CD4-positive, CD25-positive, alpha-beta regulatory T cell (primary cell): Measurements from ENCODE around the gene GPC5. TPM values are rescaled to one million over a fixed set of nuclear protein-coding genes. Genes with fewer than 3 reads are reported as not detected.

Experiments used
- ATAC-seq, 2 donors: fragments of 150-1000 bp; cut with Tn5 transposase; one replicate each; pipeline ENCODE4 v1.10.0; 2021; ENCODE audit warnings: low read depth in 2 of 2, moderate number of reproducible peaks in 2 of 2, moderate library complexity in 1 of 2
- DNase-seq, 3 donors: peaks; one replicate each; pipeline versions ENCODE4 v3.0.0 to v3.0.0-alpha.2; 2012 to 2022; ENCODE audit warnings: mixed read lengths in 1 of 3
- H3K27ac ChIP-seq: one replicate; pipeline ENCODE4 v1.7.0; 2013; ENCODE audit warnings: mild to moderate bottlenecking, low read length; ENCODE audit not compliant: insufficient read depth, poor library complexity, severe bottlenecking
- H3K27me3 ChIP-seq: one replicate; pipeline ENCODE4 v1.7.0; 2013; ENCODE audit warnings: low read length; ENCODE audit not compliant: control insufficient read depth, insufficient read depth
- H3K36me3 ChIP-seq: one replicate; pipeline ENCODE4 v1.7.0; 2013; ENCODE audit warnings: mild to moderate bottlenecking, low read length, moderate library complexity; ENCODE audit not compliant: control insufficient read depth, insufficient read depth
- H3K4me1 ChIP-seq: 2 replicates; pipeline ENCODE4 v1.7.0; 2013; ENCODE audit warnings: mild to moderate bottlenecking, low read length; ENCODE audit not compliant: insufficient read depth, control insufficient read depth, poor library complexity, severe bottlenecking
- H3K4me3 ChIP-seq: one replicate; pipeline ENCODE4 v1.7.0; 2013; ENCODE audit warnings: low read depth, mild to moderate bottlenecking, low read length, moderate library complexity
- H3K9me3 ChIP-seq, 2 experiments: 1 replicate in 1 of 2; 2 replicates in 1 of 2; pipeline ENCODE4 v1.7.0; 2013; ENCODE audit warnings: low read length in 2 of 2, mild to moderate bottlenecking in 1 of 2, moderate library complexity in 1 of 2; ENCODE audit not compliant: control insufficient read depth in 2 of 2
- H3K27ac Mint-ChIP-seq, 3 donors: one replicate each; pipeline ENCODE4 v1.8.0; 2020 to 2022; ENCODE audit warnings: mild to moderate bottlenecking in 3 of 3, mixed read lengths in 3 of 3, moderate library complexity in 2 of 3
- H3K27me3 Mint-ChIP-seq: one replicate; pipeline ENCODE4 v1.8.0; 2022; ENCODE audit warnings: mild to moderate bottlenecking, mixed read lengths
- H3K36me3 Mint-ChIP-seq: one replicate; pipeline ENCODE4 v1.8.0; 2020; ENCODE audit warnings: mixed read lengths
- H3K4me1 Mint-ChIP-seq, 4 donors: one replicate each; pipeline ENCODE4 v1.8.0; 2020 to 2022; ENCODE audit warnings: mixed read lengths in 4 of 4, mild to moderate bottlenecking in 1 of 4
- H3K4me3 Mint-ChIP-seq, 4 donors: one replicate each; pipeline ENCODE4 v1.8.0; 2020 to 2022; ENCODE audit warnings: mild to moderate bottlenecking in 4 of 4, mixed read lengths in 4 of 4, moderate library complexity in 3 of 4
- H3K9me3 Mint-ChIP-seq, 7 donors: one replicate each; pipeline ENCODE4 v1.8.0; 2020 to 2022; ENCODE audit warnings: mixed read lengths in 7 of 7, mild to moderate bottlenecking in 3 of 7, moderate library complexity in 2 of 7
- polyA plus RNA-seq, 4 donors: library from polyadenylated mRNA; unstranded; fragments of 300-500 nt; fragmentation: Illumina TruSeq; gene quantifications; one replicate each; pipeline ENCODE4 v1.2.3, GENCODE V29; 2021
- total RNA-seq: library from RNA; stranded (reverse); gene quantifications from one replicate; pipeline ENCODE4 v1.2.3, GENCODE V29; 2022

GPC5 gene
- total and polyA plus RNA-seq, 5 donors from 2014 or later: 0.29 to 0.81 (median 0.59) TPM; not detected in 2

- H3K4me1 ChIP-seq: no peaks in the 10 kb centered on the region
- Mint-ChIP-seq H3K27me3 (no peaks in the 10 kb centered on the region), H3K9me3 (peaks cover 0 to 18% (median 7%) of the 10 kb centered on the region in 7 donors), H3K27ac (no peak overlapping the region), H3K4me1 (no peaks in the 10 kb centered on the region), H3K36me3 (no peaks in the 10 kb centered on the region), H3K4me3 (no peak overlapping the region)
- H3K27me3 ChIP-seq: no peaks in the 10 kb centered on the region
- H3K4me3 ChIP-seq: no peak overlapping the region
- H3K36me3 ChIP-seq: no peaks in the 10 kb centered on the region
- H3K27ac ChIP-seq: no peak overlapping the region
- H3K9me3 ChIP-seq: peaks cover 0 to 4% of the 10 kb centered on the region in 2 experiments
- DNase-seq: no peak
- no peak for ATAC-seq
These were observed 1370.2 kb downstream of the GPC5 start for GRCh38 chr13:92768602-92769001.

DNA sequence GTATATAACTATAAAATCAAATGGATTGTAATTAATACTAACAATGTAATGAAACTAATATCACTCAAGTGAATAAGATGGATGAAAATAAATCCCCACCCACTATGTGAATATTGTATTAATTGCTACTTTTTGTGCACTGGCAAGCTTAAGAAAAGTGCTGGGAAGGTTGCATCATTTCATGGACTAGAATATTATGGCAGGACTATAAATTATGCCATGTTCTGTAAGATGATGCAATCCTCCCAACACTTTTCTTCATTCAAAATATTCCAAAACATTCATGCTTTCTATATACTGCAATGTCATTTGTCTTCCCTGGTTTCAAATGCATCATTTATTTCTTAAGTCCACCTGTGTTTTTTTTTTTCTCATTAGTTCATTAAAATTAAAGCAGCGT is 1370.6 kb downstream of the GPC5 start:
- H3K4me1 ChIP-seq: no peaks in the 10 kb centered on the region
- H3K36me3 ChIP-seq: no peaks in the 10 kb centered on the region
- Mint-ChIP-seq H3K27ac (no peak overlapping the region), H3K9me3 (peaks cover 0 to 18% (median 9%) of the 10 kb centered on the region in 7 donors), H3K4me1 (no peaks in the 10 kb centered on the region), H3K4me3 (no peak overlapping the region), H3K27me3 (no peaks in the 10 kb centered on the region), H3K36me3 (no peaks in the 10 kb centered on the region)
- no peak for ATAC-seq
- no peak overlapping the region for H3K27ac ChIP-seq
- no peaks in the 10 kb centered on the region for H3K27me3 ChIP-seq
- DNase-seq: no peak
- peaks cover 0 to 4% of the 10 kb centered on the region in 2 experiments for H3K9me3 ChIP-seq
- no peak overlapping the region for H3K4me3 ChIP-seq

- H3K36me3 ChIP-seq: no peaks in the 10 kb centered on the region
- H3K27ac Mint-ChIP-seq: no peak overlapping the region
These were observed 1377.2 kb downstream of the GPC5 start for GRCh38 chr13:92775658-92776057.

DNA sequence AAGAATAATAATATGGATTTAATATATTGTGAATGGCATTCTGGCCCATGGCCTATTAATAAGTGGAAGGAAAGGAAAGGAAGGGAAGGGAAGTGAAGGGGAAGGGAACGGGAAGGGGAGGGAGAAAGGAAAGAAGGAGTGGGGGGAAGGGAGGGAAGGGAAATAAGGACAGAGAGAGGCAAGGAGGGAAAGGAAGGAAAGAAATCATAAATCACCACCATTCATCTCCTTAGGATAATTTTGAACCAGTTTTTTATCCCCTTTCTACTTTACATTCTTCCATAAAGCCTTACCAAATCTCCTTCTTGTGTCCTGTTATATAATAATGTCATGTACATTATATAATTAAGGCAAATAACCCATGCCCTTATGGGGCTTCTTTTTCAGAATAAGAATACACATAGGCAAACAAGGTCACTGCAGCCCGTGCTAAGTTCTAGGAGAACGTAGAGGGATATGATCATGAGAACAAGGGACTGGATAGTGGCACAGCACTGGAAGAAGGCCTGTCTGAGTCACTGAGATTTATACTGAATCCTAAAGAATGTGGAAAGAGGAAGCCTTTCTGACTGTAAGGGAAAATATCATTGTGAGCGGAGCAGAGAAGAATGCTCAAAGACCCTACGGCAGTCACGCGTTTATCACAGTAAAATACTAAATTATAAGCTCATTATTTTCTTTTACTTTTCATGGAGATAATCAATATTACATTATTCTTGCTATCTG is 1383.7 kb downstream of the GPC5 start:
- H3K27me3 ChIP-seq: no peaks in the 10 kb centered on the region

More at GRCh38 chr13:92775658-92776057, 1377.2 kb downstream of the GPC5 start:
- no peak for ATAC-seq
- H3K9me3 ChIP-seq: no peaks in the 10 kb centered on the region
- no peaks in the 10 kb centered on the region for H3K36me3 Mint-ChIP-seq
- H3K4me1 ChIP-seq: no peaks in the 10 kb centered on the region
- no peak overlapping the region for H3K4me3 Mint-ChIP-seq
- H3K9me3 Mint-ChIP-seq: peaks cover 1 to 15% (median 6%) of the 10 kb centered on the region in 7 donors
- H3K4me3 ChIP-seq: no peak overlapping the region
- no peak for DNase-seq
- no peaks in the 10 kb centered on the region for H3K4me1 Mint-ChIP-seq
- no peaks in the 10 kb centered on the region for H3K27me3 ChIP-seq
- H3K27ac ChIP-seq: no peak overlapping the region
- no peaks in the 10 kb centered on the region for H3K27me3 Mint-ChIP-seq

DNA sequence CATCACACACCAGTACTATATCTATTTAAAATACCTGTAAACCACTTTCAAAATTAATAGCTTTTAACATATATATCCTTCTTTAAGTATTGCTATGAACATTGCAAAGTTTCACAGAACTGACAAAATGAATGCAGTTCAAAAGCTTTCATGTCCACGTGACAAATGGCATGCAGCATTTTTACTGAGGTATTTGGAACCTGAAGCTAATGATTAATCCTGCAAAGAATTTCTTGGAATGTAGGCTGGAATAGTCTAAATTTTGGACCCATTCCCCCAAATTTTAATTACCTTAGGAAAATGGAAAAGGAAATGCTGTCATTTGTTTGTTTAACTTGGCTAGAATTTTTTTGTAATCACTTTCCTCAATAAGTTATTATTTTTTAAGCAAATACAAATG is 1404.4 kb downstream of the GPC5 start:
- no peak overlapping the region for H3K4me3 Mint-ChIP-seq
- peaks cover 0 to 2% (median 0%) of the 10 kb centered on the region in 7 donors for H3K9me3 Mint-ChIP-seq
- Histone ChIP-seq H3K9me3 (peaks cover 0 to 5% of the 10 kb centered on the region in 2 experiments), H3K4me3 (no peak overlapping the region), H3K27ac (no peak overlapping the region), H3K4me1 (no peaks in the 10 kb centered on the region), H3K36me3 (no peaks in the 10 kb centered on the region), H3K27me3 (no peaks in the 10 kb centered on the region)
- no peaks in the 10 kb centered on the region for H3K27me3 Mint-ChIP-seq
- no peak for DNase-seq
- H3K4me1 Mint-ChIP-seq: peaks cover 0 to 5% (median 3%) of the 10 kb centered on the region in 4 donors
- H3K36me3 Mint-ChIP-seq: no peaks in the 10 kb centered on the region
- H3K27ac Mint-ChIP-seq: no peak overlapping the region
- no peak for ATAC-seq

More for the DNA sequence above, 1383.7 kb downstream of the GPC5 start:
- Mint-ChIP-seq H3K4me1 (no peaks in the 10 kb centered on the region), H3K36me3 (no peaks in the 10 kb centered on the region), H3K27ac (no peak overlapping the region), H3K4me3 (no peak overlapping the region), H3K27me3 (no peaks in the 10 kb centered on the region), H3K9me3 (peaks cover 1 to 16% (median 7%) of the 10 kb centered on the region in 7 donors)
- Histone ChIP-seq H3K4me3 (no peak overlapping the region), H3K36me3 (no peaks in the 10 kb centered on the region), H3K9me3 (no peaks in the 10 kb centered on the region), H3K4me1 (no peaks in the 10 kb centered on the region), H3K27ac (no peak overlapping the region)
- no peak for ATAC-seq
- DNase-seq: no peak

- Mint-ChIP-seq H3K27me3 (no peaks in the 10 kb centered on the region), H3K4me1 (peaks cover 0 to 5% (median 3%) of the 10 kb centered on the region in 4 donors), H3K36me3 (no peaks in the 10 kb centered on the region), H3K27ac (no peak overlapping the region), H3K4me3 (no peak overlapping the region), H3K9me3 (peaks cover 0 to 2% (median 0%) of the 10 kb centered on the region in 7 donors)
- ATAC-seq (no peak), DNase-seq (no peak)
- Histone ChIP-seq H3K4me1 (no peaks in the 10 kb centered on the region), H3K36me3 (no peaks in the 10 kb centered on the region), H3K9me3 (peaks cover 0 to 5% of the 10 kb centered on the region in 2 experiments), H3K27me3 (no peaks in the 10 kb centered on the region), H3K27ac (no peak overlapping the region), H3K4me3 (no peak overlapping the region)
These were observed 1405.9 kb downstream of the GPC5 start for GRCh38 chr13:92804346-92804745.

- Mint-ChIP-seq H3K36me3 (no peaks in the 10 kb centered on the region), H3K27me3 (no peaks in the 10 kb centered on the region), H3K27ac (no peak overlapping the region), H3K9me3 (peaks cover 0 to 2% (median 0%) of the 10 kb centered on the region in 7 donors), H3K4me3 (no peak overlapping the region), H3K4me1 (peaks cover 0 to 5% (median 3%) of the 10 kb centered on the region in 4 donors)
- DNase-seq: no peak
- ATAC-seq: no peak
- Histone ChIP-seq H3K36me3 (no peaks in the 10 kb centered on the region), H3K27ac (no peak overlapping the region), H3K27me3 (no peaks in the 10 kb centered on the region), H3K4me1 (no peaks in the 10 kb centered on the region), H3K9me3 (peaks cover 0 to 5% of the 10 kb centered on the region in 2 experiments), H3K4me3 (no peak overlapping the region)
These were observed 1406.5 kb downstream of the GPC5 start for GRCh38 chr13:92804926-92805325.

DNA sequence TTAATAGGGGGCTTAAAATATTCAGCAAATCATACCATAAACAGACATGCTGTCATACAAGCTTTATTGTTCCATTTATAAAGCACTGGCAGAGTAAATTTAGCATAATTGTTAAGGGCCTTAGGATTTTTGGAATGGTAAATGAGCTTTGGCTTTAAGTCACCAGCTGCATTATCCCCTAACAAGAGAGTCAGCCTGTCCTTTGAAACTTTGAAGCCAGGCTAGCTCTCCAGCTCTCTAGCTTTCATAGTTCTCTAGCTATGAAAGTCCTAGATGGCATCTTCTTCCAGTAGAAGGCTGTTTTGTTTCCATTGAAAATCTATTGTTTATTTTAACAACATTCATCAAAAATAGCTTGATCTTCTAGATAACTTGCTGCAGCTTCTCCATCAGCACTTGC is 1407.3 kb downstream of the GPC5 start:
- H3K4me1 Mint-ChIP-seq: peaks cover 0 to 5% (median 3%) of the 10 kb centered on the region in 4 donors
- H3K27me3 ChIP-seq: no peaks in the 10 kb centered on the region
- ATAC-seq: no peak
- H3K9me3 Mint-ChIP-seq: peaks cover 0 to 2% (median 0%) of the 10 kb centered on the region in 7 donors
- H3K27ac ChIP-seq: no peak overlapping the region
- DNase-seq: no peak
- no peaks in the 10 kb centered on the region for H3K36me3 ChIP-seq
- H3K4me3 ChIP-seq: peak overlapping the region; percentile 61
- no peaks in the 10 kb centered on the region for H3K4me1 ChIP-seq
- no peaks in the 10 kb centered on the region for H3K27me3 Mint-ChIP-seq
- peak overlapping the region; percentile 4 to 77 (median 37) for H3K4me3 Mint-ChIP-seq
- no peaks in the 10 kb centered on the region for H3K36me3 Mint-ChIP-seq
- H3K27ac Mint-ChIP-seq: no peak overlapping the region
- H3K9me3 ChIP-seq: peaks cover 0 to 5% of the 10 kb centered on the region in 2 experiments
